Heart left ventricle (tissue), 16 donors: ENCODE data around the gene TEKT1. TPM values are rescaled to one million over a fixed set of nuclear protein-coding genes. Genes with fewer than 3 reads are reported as not detected.

Experiments used
- ATAC-seq, 4 donors: fragments of 200-7000 bp; cut with Tn5 transposase; one replicate each; pipeline ENCODE4 v1.9.1; 2020 to 2022; ENCODE audit warnings: moderate library complexity in 4 of 4, mild to moderate bottlenecking in 3 of 4, moderate number of reproducible peaks in 1 of 4
- DNase-seq, 5 donors: peaks; one replicate each; pipeline ENCODE4 v3.0.0-alpha.2; 2020
- H3K27ac ChIP-seq, 12 donors: fragments of 200-600 bp; sonication (generic) in 4 of 12; one replicate each; pipeline versions ENCODE4 v1.5.0 to v1.8.0; 2016 to 2022; ENCODE audit warnings: mild to moderate bottlenecking in 2 of 12
- H3K27me3 ChIP-seq, 9 donors: fragments of 200-600 bp; sonication (generic) in 2 of 9; one replicate each; pipeline versions ENCODE4 v1.5.1 to v1.8.0; 2016 to 2022; ENCODE audit warnings: mild to moderate bottlenecking in 3 of 9
- H3K36me3 ChIP-seq, 9 donors: fragments of 200-600 bp; sonication (generic) in 2 of 9; one replicate each; pipeline versions ENCODE4 v1.5.0 to v1.8.0; 2018 to 2022; ENCODE audit warnings: mild to moderate bottlenecking in 2 of 9
- H3K4me1 ChIP-seq, 12 donors: fragments of 200-600 bp; sonication (generic) in 4 of 12; one replicate each; pipeline versions ENCODE4 v1.5.0 to v1.8.0; 2016 to 2022; ENCODE audit warnings: mild to moderate bottlenecking in 3 of 12
- H3K4me3 ChIP-seq, 12 donors: fragments of 200-600 bp; sonication (generic) in 4 of 12; one replicate each; pipeline versions ENCODE4 v1.5.0 to v1.8.0; 2017 to 2022; ENCODE audit warnings: mild to moderate bottlenecking in 9 of 12, moderate library complexity in 4 of 12
- H3K9me3 ChIP-seq, 12 donors: fragments of 200-600 bp; sonication (generic) in 4 of 12; one replicate each; pipeline versions ENCODE4 v1.5.0 to v1.8.0; 2016 to 2022; ENCODE audit warnings: mild to moderate bottlenecking in 1 of 12
- CTCF ChIP-seq, 12 donors: fragments of 200-600 bp; sonication (generic) in 4 of 12; IDR thresholded peaks; one replicate each; pipeline versions ENCODE4 v1.5.0 to v1.8.0; 2018 to 2022; ENCODE audit warnings: antibody characterized with exemption in 12 of 12, mild to moderate bottlenecking in 5 of 12
- POLR2A ChIP-seq, 2 donors: fragments of 450-650 bp; IDR thresholded peaks; one replicate each; pipeline ENCODE4 v1.6.1; 2017; ENCODE audit warnings: antibody characterized with exemption in 2 of 2, mild to moderate bottlenecking in 2 of 2, moderate library complexity in 2 of 2
- WGBS, 4 donors: extraction: QIAGEN DNeasy Blood & Tissue Kit in 2 of 4; methylation state at CpG; one replicate each; pipeline versions ENCODE4 v1.1.5 to v1.1.7; 2013 to 2018; 5-methylcytosine and 5-hydroxymethylcytosine counted together
- intact Hi-C, 10 donors: fragments of 100-400 bp; cut with DNase I; formaldehyde crosslinking; loops; one replicate each; pipeline versions ENCODE4 v1.11.1 to v1.14.2; 2022
- polyA plus RNA-seq, 2 donors: library from polyadenylated mRNA; stranded (reverse); fragments of 200-250 nt; gene quantifications; one replicate each; pipeline ENCODE4 v1.2.3, GENCODE V29; 2013
- total RNA-seq, 9 donors: library from RNA; depleted of rRNA in 2 of 9; stranded (reverse); fragments of >200 nt in 2 of 9; fragmentation: NEBNext Ultra II Directional in 3 of 9; extraction: Animal tissue kit (Norgen Biotek cat#: 25700) in 3 of 9; gene quantifications; one replicate each; pipeline versions ENCODE4 v1.1.0 to v1.2.4, GENCODE V29; 2016 to 2023
- donor health status: ischemic (EF 13 %, LVEDD 7.1; RV severe dilation, severe dysfunction).
- donor health status: healthy with polysubstance abuse.
- donor health status: DM: no; HTN: yes; CAD: no.
- donor health status: DM: no; HTN: no; CAD: no.
- donor health status: ischemic (EF 25% LVEDD 6.9; RV normal size, moderate dysfunction).
- donor health status: ischemic (EF 25% LVEDD 5.7; RV mildly dilated, moderate dysfunction).
- donor health status: healthy.
- donor health status: DM: yes; HTN: yes; CAD: no.
- donor health status: ischemic (EF 35%, LVEDD 5.7; RV mildly dilated, moderate dysfunction).
- donor health status: nonischemic (EF 11% LVEDD 7.7; RV severe dilation, severe dysfunction).
- donor health status: DM: yes; HTN: yes; CAD: no.
- donor health status: PGD.
- donor health status: ischemic (EF 29% LVEDD 5.4; RV normal size, mild dysfunction).
- donor health status: nonischemic (EF 23%, LVEDD 6.1; RV moderate dilation, normal function).

TEKT1 gene
- total and polyA plus RNA-seq, 11 donors: not detected

- Histone ChIP-seq H3K4me3 (no peak overlapping the region), H3K27ac (no peak overlapping the region), H3K36me3 (no peaks in the 10 kb centered on the region), H3K4me1 (no peaks in the 10 kb centered on the region), H3K27me3 (peaks cover 0 to 43% (median 4%) of the 10 kb centered on the region in 9 donors), H3K9me3 (no peaks in the 10 kb centered on the region)
- TF ChIP-seq CTCF (IDR thresholded peaks at IDR 0.05): no peak
- no peak for TF ChIP-seq POLR2A (IDR thresholded peaks at IDR 0.05)
- intact Hi-C loops: no loop called here
- WGBS, 4 donors: 74 to 92% (median 84%) methylated on average over 2 of the region's 2 CpGs
- DNase-seq (no peak), ATAC-seq (no peak)
Measured at GRCh38 chr17:6868582-6868981, 37.1 kb upstream of the TEKT1 start.

GRCh38 chr17:6867849-6868248 is 36.3 kb upstream of the TEKT1 start:
- ATAC-seq (no peak), DNase-seq (no peak)
- Histone ChIP-seq H3K4me1 (no peaks in the 10 kb centered on the region), H3K9me3 (no peaks in the 10 kb centered on the region), H3K27ac (no peak overlapping the region), H3K4me3 (no peak overlapping the region), H3K27me3 (peaks cover 0 to 49% (median 4%) of the 10 kb centered on the region in 9 donors), H3K36me3 (no peaks in the 10 kb centered on the region)
- TF ChIP-seq POLR2A (IDR thresholded peaks at IDR 0.05): no peak
- intact Hi-C loops: no loop called here
- 83 to 86% (median 84%) methylated on average over 3 of the region's 3 CpGs for WGBS, 4 donors

- peaks cover 0 to 33% (median 4%) of the 10 kb centered on the region in 9 donors for H3K27me3 ChIP-seq
- 85 to 90% (median 88%) methylated on average over 3 to 4 of the region's 4 CpGs for WGBS, 4 donors
- DNase-seq: no peak
- no peak overlapping the region for H3K27ac ChIP-seq
- no peak for ATAC-seq
- no peak for TF ChIP-seq CTCF (IDR thresholded peaks at IDR 0.05)
- no peak for TF ChIP-seq POLR2A (IDR thresholded peaks at IDR 0.05)
- H3K36me3 ChIP-seq: no peaks in the 10 kb centered on the region
- intact Hi-C loops: no loop called here
- H3K9me3 ChIP-seq: no peaks in the 10 kb centered on the region
- no peaks in the 10 kb centered on the region for H3K4me1 ChIP-seq
- no peak overlapping the region for H3K4me3 ChIP-seq
Measured at GRCh38 chr17:6862825-6863224, 31.3 kb upstream of the TEKT1 start.

GRCh38 chr17:6862122-6862521 is 30.6 kb upstream of the TEKT1 start:
- Histone ChIP-seq H3K36me3 (no peaks in the 10 kb centered on the region), H3K27ac (no peak overlapping the region), H3K4me1 (no peaks in the 10 kb centered on the region), H3K4me3 (no peak overlapping the region), H3K9me3 (no peaks in the 10 kb centered on the region), H3K27me3 (peaks cover 0 to 32% (median 4%) of the 10 kb centered on the region in 9 donors)
- ATAC-seq (no peak), DNase-seq (no peak)
- WGBS, 4 donors: 78 to 89% (median 80%) methylated on average over 2 of the region's 2 CpGs
- TF ChIP-seq CTCF (IDR thresholded peaks at IDR 0.05): no peak
- no peak for TF ChIP-seq POLR2A (IDR thresholded peaks at IDR 0.05)
- intact Hi-C loops: no loop called here

GRCh38 chr17:6857904-6858303 is 26.4 kb upstream of the TEKT1 start:
- no peak overlapping the region for H3K27ac ChIP-seq
- H3K4me3 ChIP-seq: no peak overlapping the region
- 80 to 92% (median 86%) methylated on average over 2 of the region's 2 CpGs for WGBS, 4 donors
- no peak for TF ChIP-seq POLR2A (IDR thresholded peaks at IDR 0.05)
- no peak for TF ChIP-seq CTCF (IDR thresholded peaks at IDR 0.05)
- ATAC-seq (no peak), DNase-seq (no peak)
- intact Hi-C loops: no loop called here
- H3K4me1 ChIP-seq: no peaks in the 10 kb centered on the region
- no peaks in the 10 kb centered on the region for H3K36me3 ChIP-seq
- peaks cover 0 to 26% (median 0%) of the 10 kb centered on the region in 9 donors for H3K27me3 ChIP-seq
- H3K9me3 ChIP-seq: no peaks in the 10 kb centered on the region
